ENCODE measurements around the gene KRTAP10-5. TPM values are rescaled to one million over a fixed set of nuclear protein-coding genes. Genes with fewer than 3 reads are reported as not detected.

The KRTAP10-5 gene
- total and polyA plus RNA-seq, 9 of the 15 experiments (the other 6 are each of a cell fraction or from before 2014, with no cell fraction given): not detected

GRCh38 chr21:44572959-44573583 lies 7.3 kb downstream of the KRTAP10-5 start (continued):
- TF ChIP-seq ZBTB34 (CRISPR knock-in tag; IDR thresholded peaks at IDR 0.05) (no peak), RFX1 (IDR thresholded peaks at IDR 0.05) (no peak), NRF1 (conservative IDR thresholded peaks at IDR 0.05 in 1 of 2, IDR thresholded peaks at IDR 0.05 in 1 of 2) (peak; percentile 45 to 50), NCOA2 (IDR thresholded peaks at IDR 0.05; ENCODE audit: partially characterized antibody in 2 of 2) (no peak), ZNF165 (CRISPR knock-in tag; IDR thresholded peaks at IDR 0.05; ENCODE audit: borderline replicate concordance) (no peak), ZNF436 (CRISPR knock-in tag; IDR thresholded peaks at IDR 0.05) (no peak), ATF3 (IDR thresholded peaks at IDR 0.05) (0 out of 2 replicates have a peak, but pooled peaks have one; percentile 28), ATF3 (CRISPR knock-in tag; conservative IDR thresholded peaks at IDR 0.05) (no peak), JUND (IDR thresholded peaks at IDR 0.05; ENCODE audit: borderline replicate concordance, low read depth, low read length) (no peak), JUND (tag; IDR thresholded peaks at IDR 0.05; ENCODE audit: borderline replicate concordance, low read depth, low read length) (0 out of 3 replicates have a peak, but pooled peaks have one; percentile 20)
- TF ChIP-seq, protein P1, sequence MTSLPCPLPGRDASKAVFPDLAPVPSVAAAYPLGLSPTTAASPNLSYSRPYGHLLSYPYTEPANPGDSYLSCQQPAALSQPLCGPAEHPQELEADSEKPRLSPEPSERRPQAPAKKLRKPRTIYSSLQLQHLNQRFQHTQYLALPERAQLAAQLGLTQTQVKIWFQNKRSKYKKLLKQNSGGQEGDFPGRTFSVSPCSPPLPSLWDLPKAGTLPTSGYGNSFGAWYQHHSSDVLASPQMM (CRISPR knock-in tag; IDR thresholded peaks at IDR 0.05): no peak
